Astrocyte (in vitro differentiated cells and primary cell): ENCODE data around the gene ASGR2. TPM values are rescaled to one million over a fixed set of nuclear protein-coding genes. Genes with fewer than 3 reads are reported as not detected.
"Not testable (repeated sequence)": the region's sequence is repeated elsewhere in the genome, so short reads cannot be mapped to it uniquely, and the experiment has no call there.

Experiments
- DNase-seq: peaks from one replicate; pipeline ENCODE4 v3.0.0-alpha.2; 2010; ENCODE audit warnings: low read depth
- FAIRE-seq: peaks from 2 replicates; lab custom pipeline; 2011; peaks lifted over from hg19 to GRCh38; lab: Jason Lieb, UNC
- H2AFZ ChIP-seq: 2 replicates; pipeline ENCODE4 v1.6.0; 2012; ENCODE audit warnings: low read depth, low read length, inconsistent platforms
- H3K27ac ChIP-seq: 2 replicates; pipeline ENCODE4 v1.5.1; 2011; ENCODE audit warnings: low read depth, low read length, inconsistent platforms
- H3K27me3 ChIP-seq: 2 replicates; pipeline ENCODE4 v1.6.0; 2011; ENCODE audit warnings: low read length, inconsistent platforms; ENCODE audit not compliant: insufficient read depth
- H3K36me3 ChIP-seq: 2 replicates; pipeline ENCODE4 v1.5.1; 2011; ENCODE audit warnings: low read length, inconsistent platforms; ENCODE audit not compliant: insufficient read depth
- H3K4me1 ChIP-seq: 2 replicates; pipeline ENCODE4 v1.5.1; 2011; ENCODE audit warnings: low read length, inconsistent platforms; ENCODE audit not compliant: insufficient read depth
- H3K4me2 ChIP-seq: 2 replicates; pipeline ENCODE4 v1.6.0; 2012; ENCODE audit warnings: low read length, inconsistent platforms
- H3K4me3 ChIP-seq: 2 replicates; pipeline ENCODE4 v1.5.1; 2011; ENCODE audit warnings: low read depth, mild to moderate bottlenecking, low read length, inconsistent platforms; ENCODE audit not compliant: insufficient read depth
- H3K79me2 ChIP-seq: 2 replicates; pipeline ENCODE4 v1.6.0; 2012; ENCODE audit warnings: mild to moderate bottlenecking, low read length, inconsistent platforms; ENCODE audit not compliant: insufficient read depth
- H3K9ac ChIP-seq: 2 replicates; pipeline ENCODE4 v1.6.0; 2012; ENCODE audit warnings: mild to moderate bottlenecking, low read length, inconsistent platforms
- H3K9me3 ChIP-seq: 2 replicates; pipeline ENCODE4 v1.5.1; 2012; ENCODE audit warnings: low read depth, mild to moderate bottlenecking, low read length, inconsistent platforms; ENCODE audit not compliant: insufficient read depth
- H4K20me1 ChIP-seq: 2 replicates; pipeline ENCODE4 v1.6.0; 2012; ENCODE audit warnings: low read length, inconsistent platforms; ENCODE audit not compliant: insufficient read depth
- H3K27ac Mint-ChIP-seq: one replicate; pipeline ENCODE4 v1.8.0; 2021; ENCODE audit warnings: mild to moderate bottlenecking, mixed read lengths; ENCODE audit not compliant: unreplicated experiment
- H3K27me3 Mint-ChIP-seq: one replicate; pipeline ENCODE4 v1.8.0; 2021; ENCODE audit warnings: low read depth, mixed read lengths; ENCODE audit not compliant: unreplicated experiment
- H3K36me3 Mint-ChIP-seq: one replicate; pipeline ENCODE4 v1.8.0; 2021; ENCODE audit warnings: low read depth, mixed read lengths; ENCODE audit not compliant: unreplicated experiment
- H3K4me1 Mint-ChIP-seq: one replicate; pipeline ENCODE4 v1.8.0; 2021; ENCODE audit warnings: low read depth, mixed read lengths; ENCODE audit not compliant: unreplicated experiment
- H3K4me3 Mint-ChIP-seq: one replicate; pipeline ENCODE4 v1.8.0; 2021; ENCODE audit warnings: mild to moderate bottlenecking, moderate library complexity, mixed read lengths; ENCODE audit not compliant: unreplicated experiment
- H3K9me3 Mint-ChIP-seq: one replicate; pipeline ENCODE4 v1.8.0; 2021; ENCODE audit warnings: mild to moderate bottlenecking, mixed read lengths; ENCODE audit not compliant: unreplicated experiment
- EZH2 ChIP-seq: IDR thresholded peaks from 2 replicates; pipeline ENCODE4 v1.6.1; 2012; ENCODE audit warnings: mild to moderate bottlenecking, low read length, inconsistent platforms; ENCODE audit not compliant: insufficient read depth
- total RNA-seq: library from RNA; stranded (reverse); gene quantifications from 2 replicates; pipeline ENCODE4 v1.2.1, GENCODE V29; 2021
- TF ChIP-seq, protein P1 (sequence below): IDR thresholded peaks from 2 replicates; pipeline ENCODE4 v1.5.1; 2011; ENCODE audit warnings: low read depth, mild to moderate bottlenecking, inconsistent platforms, low read length, moderate library complexity; ENCODE audit not compliant: insufficient read depth

ASGR2 gene
- total RNA-seq, 1 donor from 2014 or later, result not detected

DNA sequence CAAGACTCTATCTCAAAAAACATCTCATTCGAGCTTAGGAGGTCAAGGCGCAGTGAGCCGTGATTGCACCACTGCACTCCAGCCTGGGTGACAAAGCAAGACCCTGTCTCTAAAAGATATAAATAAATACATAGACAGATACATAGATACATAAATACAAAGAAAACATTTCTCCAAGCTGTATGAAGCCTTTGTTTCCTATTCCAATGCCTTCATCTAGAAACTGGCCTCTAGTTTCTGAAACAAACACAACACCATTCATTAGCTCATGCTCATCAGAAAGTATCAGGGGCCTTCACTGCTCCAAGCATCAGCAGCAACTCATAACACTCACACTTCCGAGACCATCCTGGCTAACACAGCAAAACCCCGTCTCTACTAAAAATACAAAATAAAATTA is 10.3 kb upstream of the ASGR2 start:
- no peaks in the 10 kb centered on the region for H3K4me1 ChIP-seq
- H3K9me3 ChIP-seq, result no peaks in the 10 kb centered on the region
- no peak overlapping the region for H3K9ac ChIP-seq
- no peaks in the 10 kb centered on the region for H3K36me3 ChIP-seq
- TF ChIP-seq, protein P1, sequence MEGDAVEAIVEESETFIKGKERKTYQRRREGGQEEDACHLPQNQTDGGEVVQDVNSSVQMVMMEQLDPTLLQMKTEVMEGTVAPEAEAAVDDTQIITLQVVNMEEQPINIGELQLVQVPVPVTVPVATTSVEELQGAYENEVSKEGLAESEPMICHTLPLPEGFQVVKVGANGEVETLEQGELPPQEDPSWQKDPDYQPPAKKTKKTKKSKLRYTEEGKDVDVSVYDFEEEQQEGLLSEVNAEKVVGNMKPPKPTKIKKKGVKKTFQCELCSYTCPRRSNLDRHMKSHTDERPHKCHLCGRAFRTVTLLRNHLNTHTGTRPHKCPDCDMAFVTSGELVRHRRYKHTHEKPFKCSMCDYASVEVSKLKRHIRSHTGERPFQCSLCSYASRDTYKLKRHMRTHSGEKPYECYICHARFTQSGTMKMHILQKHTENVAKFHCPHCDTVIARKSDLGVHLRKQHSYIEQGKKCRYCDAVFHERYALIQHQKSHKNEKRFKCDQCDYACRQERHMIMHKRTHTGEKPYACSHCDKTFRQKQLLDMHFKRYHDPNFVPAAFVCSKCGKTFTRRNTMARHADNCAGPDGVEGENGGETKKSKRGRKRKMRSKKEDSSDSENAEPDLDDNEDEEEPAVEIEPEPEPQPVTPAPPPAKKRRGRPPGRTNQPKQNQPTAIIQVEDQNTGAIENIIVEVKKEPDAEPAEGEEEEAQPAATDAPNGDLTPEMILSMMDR, result no peak
- no peak for TF ChIP-seq EZH2
- peaks cover 9% of the 10 kb centered on the region for H3K27me3 ChIP-seq
- no peak overlapping the region for H3K4me3 Mint-ChIP-seq
- peaks cover 21% of the 10 kb centered on the region for H3K27me3 Mint-ChIP-seq
- H3K79me2 ChIP-seq, result no peaks in the 10 kb centered on the region
- H3K4me1 Mint-ChIP-seq, result peaks cover 2% of the 10 kb centered on the region
- no peak overlapping the region for H3K27ac ChIP-seq
- H2AFZ ChIP-seq, result no peak overlapping the region
- H3K36me3 Mint-ChIP-seq, result no peaks in the 10 kb centered on the region
- FAIRE-seq (no peak), DNase-seq (no peak)
- no peaks in the 10 kb centered on the region for H3K9me3 Mint-ChIP-seq
- no peak overlapping the region for H3K4me2 ChIP-seq
- no peaks in the 10 kb centered on the region for H4K20me1 ChIP-seq
- H3K4me3 ChIP-seq, result no peak overlapping the region
- H3K27ac Mint-ChIP-seq, result no peak overlapping the region

DNA sequence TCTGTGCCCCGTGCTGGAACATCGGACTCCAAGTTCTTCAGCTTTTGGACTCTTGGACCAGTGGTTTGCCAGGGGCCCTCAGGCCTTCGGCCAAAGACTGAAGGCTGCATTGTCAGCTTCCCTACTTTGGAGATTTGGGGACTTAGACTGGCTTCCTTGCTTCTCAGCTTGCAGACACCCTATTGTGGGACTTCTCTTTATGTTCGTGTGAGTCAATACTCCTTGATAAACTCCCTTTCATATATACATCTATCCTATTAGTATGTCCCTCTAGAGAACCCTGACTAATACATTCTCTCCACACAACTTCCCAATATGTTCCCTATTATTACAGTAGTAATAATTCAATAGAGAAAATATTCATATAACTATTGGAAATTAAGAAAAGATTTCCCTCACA is 9.2 kb upstream of the ASGR2 start:
- no peak for FAIRE-seq
- Histone ChIP-seq H3K36me3 (no peaks in the 10 kb centered on the region), H3K27ac (no peak overlapping the region), H2AFZ (no peak overlapping the region), H3K9me3 (no peaks in the 10 kb centered on the region), H3K9ac (no peak overlapping the region), H3K4me1 (no peaks in the 10 kb centered on the region), H3K79me2 (no peaks in the 10 kb centered on the region), H3K4me2 (no peak overlapping the region), H4K20me1 (no peaks in the 10 kb centered on the region), H3K27me3 (peaks cover 13% of the 10 kb centered on the region), H3K4me3 (no peak overlapping the region)
- Mint-ChIP-seq H3K4me3 (no peak overlapping the region), H3K4me1 (no peaks in the 10 kb centered on the region), H3K27ac (no peak overlapping the region), H3K27me3 (peaks cover 19% of the 10 kb centered on the region), H3K9me3 (no peaks in the 10 kb centered on the region), H3K36me3 (no peaks in the 10 kb centered on the region)
- TF ChIP-seq, protein P1, result no peak
- TF ChIP-seq EZH2, result no peak
- DNase-seq, result no peak

DNA sequence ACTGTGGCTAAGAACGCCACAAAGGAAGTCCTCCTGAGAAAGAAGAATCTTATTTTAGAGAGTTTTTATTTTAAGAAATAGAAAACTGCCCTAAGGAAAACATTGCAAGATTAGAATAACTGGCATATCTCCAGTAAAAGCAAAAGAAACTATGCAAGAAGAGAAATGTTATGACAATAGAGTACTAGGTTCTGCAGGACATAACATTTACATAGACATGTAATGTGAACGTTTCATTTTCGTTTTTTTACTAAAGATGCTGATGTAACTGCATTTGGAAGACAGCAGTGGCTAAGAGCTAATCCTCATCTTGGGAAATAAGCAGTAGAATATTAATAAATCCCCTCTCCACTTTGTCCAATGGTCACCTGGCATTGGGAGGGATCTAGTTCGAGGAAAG is 7.8 kb upstream of the ASGR2 start:
- Mint-ChIP-seq H3K4me3 (no peak overlapping the region), H3K9me3 (peaks cover 2% of the 10 kb centered on the region), H3K4me1 (no peaks in the 10 kb centered on the region), H3K36me3 (no peaks in the 10 kb centered on the region), H3K27me3 (peaks cover 19% of the 10 kb centered on the region), H3K27ac (no peak overlapping the region)
- Histone ChIP-seq H3K4me1 (no peaks in the 10 kb centered on the region), H3K9ac (no peak overlapping the region), H3K36me3 (no peaks in the 10 kb centered on the region), H3K4me3 (no peak overlapping the region), H3K27me3 (peaks cover 16% of the 10 kb centered on the region), H2AFZ (no peak overlapping the region), H4K20me1 (no peaks in the 10 kb centered on the region), H3K27ac (no peak overlapping the region), H3K9me3 (no peaks in the 10 kb centered on the region), H3K79me2 (no peaks in the 10 kb centered on the region), H3K4me2 (no peak overlapping the region)
- FAIRE-seq, result no peak
- DNase-seq, result no peak
- TF ChIP-seq, protein P1, result no peak
- no peak for TF ChIP-seq EZH2

DNA sequence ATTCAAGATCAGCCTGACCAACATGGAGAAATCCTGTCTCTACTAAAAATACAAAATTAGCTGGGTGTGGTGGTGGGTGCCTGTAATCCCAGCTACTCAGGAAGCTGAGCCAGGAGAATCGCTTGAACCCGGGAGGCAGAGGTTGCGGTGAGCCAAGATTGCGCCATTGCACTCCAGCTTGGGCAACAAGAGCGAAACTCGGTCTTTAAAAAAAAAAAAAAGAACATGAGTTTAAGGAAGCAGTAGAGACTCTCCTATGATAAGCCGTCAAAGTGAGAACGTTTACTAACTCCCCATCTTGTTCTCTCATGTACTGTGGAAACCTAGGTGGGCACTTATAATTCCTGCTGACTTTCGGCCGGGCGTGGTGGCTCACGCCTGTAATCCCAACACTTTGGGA is 6.0 kb upstream of the ASGR2 start:
- H3K36me3 ChIP-seq, H3K9me3 ChIP-seq, DNase-seq, H3K4me2 ChIP-seq, H3K36me3 Mint-ChIP-seq, H4K20me1 ChIP-seq, H3K27ac ChIP-seq, H2AFZ ChIP-seq, H3K4me3 ChIP-seq, FAIRE-seq, H3K79me2 ChIP-seq, H3K4me1 ChIP-seq, H3K9ac ChIP-seq, H3K4me3 Mint-ChIP-seq, H3K27ac Mint-ChIP-seq, H3K9me3 Mint-ChIP-seq, H3K4me1 Mint-ChIP-seq: not testable (repeated sequence)
- peaks cover 25% of the 10 kb centered on the region for H3K27me3 ChIP-seq
- H3K27me3 Mint-ChIP-seq, result peaks cover 19% of the 10 kb centered on the region
